NCI-H2107 (cell line): ENCODE measurements around the gene IL22RA2.
"Not testable (repeated sequence)": the region's sequence is repeated elsewhere in the genome, so short reads cannot be mapped to it uniquely, and the experiment has no call there.

ENCODE experiments used
- DNase-seq: peaks from one replicate; lab custom pipeline; 2025; lab: John Stamatoyannopoulos, UW

IL22RA2 gene

GRCh38 chr6:137121401-137121997, 51.9 kb downstream of the IL22RA2 start:
- DNase-seq: no peak

- DNase-seq: no peak
These were observed 52.7 kb downstream of the IL22RA2 start for GRCh38 chr6:137120748-137121147.

GRCh38 chr6:137119196-137120104, 54.0 kb downstream of the IL22RA2 start:
- no peak for DNase-seq

- no peak for DNase-seq
These were observed 55.9 kb downstream of the IL22RA2 start for GRCh38 chr6:137117581-137117980.

GRCh38 chr6:137116807-137117206, 56.6 kb downstream of the IL22RA2 start:
- DNase-seq: no peak

GRCh38 chr6:137115658-137116057, 57.8 kb downstream of the IL22RA2 start:
- DNase-seq: no peak

GRCh38 chr6:137112067-137112355, 61.4 kb downstream of the IL22RA2 start:
- DNase-seq: no peak

GRCh38 chr6:137111296-137112066, 62.0 kb downstream of the IL22RA2 start:
- no peak for DNase-seq

GRCh38 chr6:137107767-137108105, 65.7 kb downstream of the IL22RA2 start:
- DNase-seq: no peak

GRCh38 chr6:137107047-137107766, 66.2 kb downstream of the IL22RA2 start:
- not testable (repeated sequence) for DNase-seq

GRCh38 chr6:137106183-137106582, 67.3 kb downstream of the IL22RA2 start:
- no peak for DNase-seq

- no peak for DNase-seq
These were observed 68.1 kb downstream of the IL22RA2 start for GRCh38 chr6:137105375-137105774.

- no peak for DNase-seq
These were observed 68.5 kb downstream of the IL22RA2 start for GRCh38 chr6:137104926-137105325.

GRCh38 chr6:137102851-137103492, 70.5 kb downstream of the IL22RA2 start:
- DNase-seq: no peak

GRCh38 chr6:137102050-137102848, 71.2 kb downstream of the IL22RA2 start:
- DNase-seq: no peak

GRCh38 chr6:137099689-137100403, 73.6 kb downstream of the IL22RA2 start:
- DNase-seq: no peak

GRCh38 chr6:137097526-137097925, 75.9 kb downstream of the IL22RA2 start:
- DNase-seq: no peak

- DNase-seq: no peak
These were observed 76.4 kb downstream of the IL22RA2 start for GRCh38 chr6:137097057-137097456.

GRCh38 chr6:137095651-137096238, 77.7 kb downstream of the IL22RA2 start:
- no peak for DNase-seq

- DNase-seq: no peak
These were observed 78.4 kb downstream of the IL22RA2 start for GRCh38 chr6:137095093-137095492.
